Nasal cavity respiratory epithelium epithelial cell of viscerocranial mucosa (primary cell): ENCODE data around the gene ST8SIA6. TPM values are rescaled to one million over a fixed set of nuclear protein-coding genes. Genes with fewer than 3 reads are reported as not detected.

Experiments used
- total RNA-seq: library from RNA; depleted of rRNA; stranded (reverse); fragments of >200 nt; gene quantifications from 2 replicates; pipeline ENCODE4 v1.2.3, GENCODE V29; 2014

Gene ST8SIA6
- total RNA-seq, result 0.85 and 1.4 TPM in 2 replicates

DNA sequence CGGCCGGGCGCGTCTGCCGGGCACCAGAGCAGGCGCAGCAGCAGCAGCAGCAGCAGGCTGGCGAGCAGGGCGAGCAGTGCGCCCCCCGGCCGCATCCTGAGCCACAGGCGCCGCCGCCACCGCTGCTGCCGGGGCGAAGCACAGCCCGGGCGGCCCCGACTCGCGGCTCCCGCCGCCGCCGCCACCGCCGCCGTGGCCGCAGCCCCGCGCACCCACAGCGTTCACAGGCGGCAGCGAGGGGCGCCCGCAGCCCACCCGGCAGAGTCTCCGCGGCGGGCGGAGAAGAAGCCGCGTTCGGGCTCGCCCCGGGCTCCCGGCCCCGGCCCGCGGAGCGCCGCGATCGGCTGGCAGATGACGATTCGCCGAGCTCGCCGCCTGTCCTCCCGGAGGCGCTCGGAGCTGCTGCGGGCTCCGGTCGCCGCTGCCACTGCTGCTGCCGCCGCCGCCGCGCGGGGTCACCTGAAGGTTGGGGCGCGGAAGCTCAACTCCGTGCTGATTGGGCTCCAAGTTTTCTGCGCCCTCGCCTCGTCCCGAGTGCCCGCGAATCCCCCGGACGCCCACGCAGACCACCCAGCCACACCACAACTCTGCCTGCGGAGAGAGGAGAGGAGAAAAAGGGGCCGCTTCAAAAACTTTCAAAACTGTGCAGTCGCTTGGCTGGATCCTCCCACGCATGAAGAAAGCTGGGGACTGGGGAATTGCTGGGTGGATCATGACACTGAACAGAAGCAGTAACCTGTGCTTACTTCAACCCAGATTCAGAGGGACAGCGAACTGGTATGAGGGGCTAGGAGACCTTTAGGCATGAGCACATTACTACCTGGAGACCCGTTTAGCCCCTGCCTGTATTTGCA is at the start of gene ST8SIA6:
Gene ST8SIA6 (minus strand): TSS at position 435 of the 854 bp plus-strand sequence. CDS start 340 bp downstream, at position 95.

Other genes with a start within 250 kb of the ST8SIA6 start
- gene VIM, start 226.4 kb downstream of the ST8SIA6 start, total RNA-seq, result 61.2 and 307 TPM in 2 replicates
- gene HACD1, start 162.8 kb upstream of the ST8SIA6 start, total RNA-seq, result 20.2 and 22.6 TPM in 2 replicates
- gene STAM, start 189.6 kb upstream of the ST8SIA6 start, total RNA-seq, result 38.0 and 42.0 TPM in 2 replicates